ENCODE results near the gene COA8.

Gene COA8

DNA sequence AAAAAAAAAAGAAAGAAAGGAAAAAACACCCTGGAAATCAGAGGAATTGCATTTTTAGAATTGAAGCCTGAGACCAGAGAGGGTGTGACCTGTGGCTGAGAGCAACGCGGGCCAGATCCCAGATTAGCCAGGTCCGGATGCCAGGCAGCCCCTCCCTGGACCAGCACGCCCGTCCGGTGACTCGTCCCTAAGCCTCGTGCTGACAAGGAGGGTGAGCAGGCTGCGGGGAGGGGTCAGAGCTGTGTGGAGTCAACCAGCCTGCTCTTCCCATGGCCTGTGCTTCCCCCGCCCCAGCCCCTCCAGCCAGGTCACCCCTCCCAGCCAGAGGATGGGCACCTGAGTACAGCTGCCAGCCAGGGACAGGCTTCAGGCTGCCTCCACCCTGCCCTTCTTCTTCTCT, 62.1 kb downstream of the COA8 start:
- Histone ChIP-seq H3K4me3 (peak overlapping the region; percentile 45), H3K27ac (peak overlapping the region; percentile 78 to 100)
- peak; percentile 92 for DNase-seq (ENCODE audit: low spot score)
- TF ChIP-seq, protein P1, sequence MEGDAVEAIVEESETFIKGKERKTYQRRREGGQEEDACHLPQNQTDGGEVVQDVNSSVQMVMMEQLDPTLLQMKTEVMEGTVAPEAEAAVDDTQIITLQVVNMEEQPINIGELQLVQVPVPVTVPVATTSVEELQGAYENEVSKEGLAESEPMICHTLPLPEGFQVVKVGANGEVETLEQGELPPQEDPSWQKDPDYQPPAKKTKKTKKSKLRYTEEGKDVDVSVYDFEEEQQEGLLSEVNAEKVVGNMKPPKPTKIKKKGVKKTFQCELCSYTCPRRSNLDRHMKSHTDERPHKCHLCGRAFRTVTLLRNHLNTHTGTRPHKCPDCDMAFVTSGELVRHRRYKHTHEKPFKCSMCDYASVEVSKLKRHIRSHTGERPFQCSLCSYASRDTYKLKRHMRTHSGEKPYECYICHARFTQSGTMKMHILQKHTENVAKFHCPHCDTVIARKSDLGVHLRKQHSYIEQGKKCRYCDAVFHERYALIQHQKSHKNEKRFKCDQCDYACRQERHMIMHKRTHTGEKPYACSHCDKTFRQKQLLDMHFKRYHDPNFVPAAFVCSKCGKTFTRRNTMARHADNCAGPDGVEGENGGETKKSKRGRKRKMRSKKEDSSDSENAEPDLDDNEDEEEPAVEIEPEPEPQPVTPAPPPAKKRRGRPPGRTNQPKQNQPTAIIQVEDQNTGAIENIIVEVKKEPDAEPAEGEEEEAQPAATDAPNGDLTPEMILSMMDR (IDR thresholded peaks at IDR 0.05) = no peak

- DNase-seq (ENCODE audit: low spot score) = no peak
- Histone ChIP-seq H3K27ac (peak overlapping the region; percentile 78 to 100), H3K4me3 (no peak overlapping the region)
- TF ChIP-seq, protein P1 (IDR thresholded peaks at IDR 0.05) = no peak
Observed at GRCh38 chr14:103625356-103626095, 62.8 kb downstream of the COA8 start.

- TF ChIP-seq, protein P1 (IDR thresholded peaks at IDR 0.05) = no peak
- no peak for DNase-seq (ENCODE audit: low spot score)
- Histone ChIP-seq H3K4me3 (no peak overlapping the region), H3K27ac (peak overlapping the region; percentile 99 to 100)
Observed at GRCh38 chr14:103626146-103626850, 63.5 kb downstream of the COA8 start.

- TF ChIP-seq, protein P1 (IDR thresholded peaks at IDR 0.05) = no peak
- Histone ChIP-seq H3K27ac (peak overlapping the region; percentile 99 to 100), H3K4me3 (no peak overlapping the region)
- DNase-seq (ENCODE audit: low spot score) = no peak
Observed at GRCh38 chr14:103627073-103628025, 64.6 kb downstream of the COA8 start.

DNA sequence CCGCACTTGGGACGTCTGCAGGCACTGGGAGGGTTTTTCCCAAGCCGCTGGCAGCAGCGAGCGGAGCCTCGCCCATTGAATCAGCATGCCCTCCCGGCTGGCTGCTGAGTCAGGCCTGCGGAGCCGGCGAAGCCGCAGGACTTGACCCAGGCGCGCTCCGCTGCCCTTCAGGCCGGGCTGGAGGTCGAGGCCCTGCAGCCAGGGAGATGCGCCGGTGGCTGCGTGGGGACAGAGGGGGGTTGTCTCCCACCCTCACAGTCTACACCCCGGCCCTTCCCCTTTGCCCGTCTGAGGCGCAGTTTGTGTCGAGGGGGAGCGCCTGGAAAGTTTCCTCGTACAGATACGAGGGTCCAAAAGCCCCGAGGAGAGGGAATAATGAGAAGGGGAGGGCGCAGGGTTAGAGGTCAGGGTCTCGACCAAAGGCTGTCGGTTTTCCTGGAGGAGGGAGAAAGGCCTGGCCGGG, 65.5 kb downstream of the COA8 start:
- Histone ChIP-seq H3K27ac (peak overlapping the region; percentile 99 to 100), H3K4me3 (peak overlapping the region; percentile 100)
- DNase-seq (ENCODE audit: low spot score) = peak; percentile 92
- TF ChIP-seq, protein P1 (IDR thresholded peaks at IDR 0.05) = no peak

- DNase-seq (ENCODE audit: low spot score) = peak; percentile 87
- Histone ChIP-seq H3K4me3 (peak within 1 kb of the TSS; percentile 100), H3K27ac (peak within 1 kb of the TSS; percentile 99 to 100)
- TF ChIP-seq, protein P1 (IDR thresholded peaks at IDR 0.05) = no peak
Observed at GRCh38 chr14:103628684-103629502, 66.1 kb downstream of the COA8 start, which contains the start of gene KLC1. Gene KLC1 (plus strand): TSS chr14:103629211. CDS start chr14:103654565, 25,354 bp downstream.

All from coronary artery (tissue), 2 donors.